NCI-H69 (cell line): ENCODE results near the gene SLC19A1.

Source experiments
- DNase-seq: peaks from one replicate; lab custom pipeline; 2025; lab: John Stamatoyannopoulos, UW

Gene SLC19A1

GRCh38 chr21:45492765-45493164 is 49.5 kb downstream of the SLC19A1 start:
- no peak for DNase-seq

- no peak for DNase-seq
Measured at GRCh38 chr21:45491623-45492022, 50.6 kb downstream of the SLC19A1 start.

DNA sequence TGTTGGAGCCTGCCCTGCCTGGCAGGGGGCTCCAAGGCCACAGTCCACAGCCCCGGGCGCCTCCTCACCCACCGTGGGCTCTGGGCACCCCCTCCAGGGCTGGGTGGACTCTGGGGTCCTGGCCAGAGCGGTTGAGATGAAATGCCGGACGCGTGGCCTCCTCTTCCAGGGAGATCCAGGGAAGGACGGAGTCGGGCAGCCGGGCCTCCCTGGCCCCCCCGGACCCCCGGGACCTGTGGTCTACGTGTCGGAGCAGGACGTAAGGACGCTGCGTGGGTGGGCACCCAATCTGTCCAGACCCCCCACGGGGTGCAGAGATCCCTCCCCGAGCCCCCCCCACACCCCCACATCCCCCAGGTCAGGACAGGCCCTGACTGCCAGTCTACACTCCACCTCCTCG is 51.2 kb downstream of the SLC19A1 start:
- no peak for DNase-seq

- DNase-seq, result no peak
Measured at GRCh38 chr21:45490049-45490731, 52.0 kb downstream of the SLC19A1 start.

DNA sequence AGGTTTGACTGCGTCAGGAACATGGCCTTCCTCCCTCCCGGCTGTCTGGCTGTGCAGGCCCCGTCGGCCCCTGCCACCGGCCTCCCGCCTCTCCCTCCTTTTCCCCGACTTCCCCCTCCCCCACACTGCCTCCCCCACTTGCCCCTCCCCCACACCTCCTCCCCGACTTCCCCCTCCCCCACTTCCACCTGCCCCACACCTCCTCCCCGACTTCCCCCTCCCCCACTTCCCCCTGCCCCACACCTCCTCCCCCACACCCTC is 52.6 kb downstream of the SLC19A1 start:
- no peak for DNase-seq

GRCh38 chr21:45488931-45489721 is 53.1 kb downstream of the SLC19A1 start:
- DNase-seq, result peak; percentile 78

DNA sequence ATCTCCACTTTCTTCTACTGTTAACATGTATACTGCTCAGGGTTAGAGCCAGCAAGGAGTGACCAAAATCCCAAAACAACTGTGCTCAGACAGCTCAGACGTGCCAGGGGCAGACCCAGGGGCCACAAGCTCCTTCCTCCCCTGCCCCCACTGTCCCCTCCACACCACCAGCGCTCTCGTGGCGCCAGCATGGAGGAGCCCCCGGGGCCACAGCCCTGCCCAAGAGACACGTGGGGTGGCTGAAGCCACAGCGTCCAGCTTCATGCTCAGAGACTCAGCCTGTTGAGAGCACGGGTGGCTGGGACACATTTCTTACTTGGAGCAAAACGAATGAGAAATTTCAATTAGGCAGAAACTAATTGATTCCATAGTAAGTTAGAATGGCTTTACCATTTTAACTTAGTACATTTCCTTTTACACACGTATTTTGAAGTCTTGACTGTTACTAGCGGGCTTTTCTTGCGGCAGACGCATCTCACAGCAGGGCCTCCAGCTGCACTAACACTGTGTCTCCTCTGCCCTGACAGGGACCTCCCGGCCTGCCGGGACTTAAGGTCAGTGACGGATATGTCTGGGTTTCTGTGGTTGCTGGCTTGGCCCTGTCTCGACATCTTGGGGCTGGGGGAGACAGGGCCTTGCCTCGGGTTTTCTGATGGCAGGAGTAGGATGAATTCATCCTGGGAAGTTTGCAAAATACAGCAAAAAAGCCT is 54.2 kb downstream of the SLC19A1 start:
- DNase-seq, result no peak

- no peak for DNase-seq
Measured at GRCh38 chr21:45487161-45487806, 55.0 kb downstream of the SLC19A1 start.

- no peak for DNase-seq
Measured at GRCh38 chr21:45486443-45487160, 55.6 kb downstream of the SLC19A1 start.

DNA sequence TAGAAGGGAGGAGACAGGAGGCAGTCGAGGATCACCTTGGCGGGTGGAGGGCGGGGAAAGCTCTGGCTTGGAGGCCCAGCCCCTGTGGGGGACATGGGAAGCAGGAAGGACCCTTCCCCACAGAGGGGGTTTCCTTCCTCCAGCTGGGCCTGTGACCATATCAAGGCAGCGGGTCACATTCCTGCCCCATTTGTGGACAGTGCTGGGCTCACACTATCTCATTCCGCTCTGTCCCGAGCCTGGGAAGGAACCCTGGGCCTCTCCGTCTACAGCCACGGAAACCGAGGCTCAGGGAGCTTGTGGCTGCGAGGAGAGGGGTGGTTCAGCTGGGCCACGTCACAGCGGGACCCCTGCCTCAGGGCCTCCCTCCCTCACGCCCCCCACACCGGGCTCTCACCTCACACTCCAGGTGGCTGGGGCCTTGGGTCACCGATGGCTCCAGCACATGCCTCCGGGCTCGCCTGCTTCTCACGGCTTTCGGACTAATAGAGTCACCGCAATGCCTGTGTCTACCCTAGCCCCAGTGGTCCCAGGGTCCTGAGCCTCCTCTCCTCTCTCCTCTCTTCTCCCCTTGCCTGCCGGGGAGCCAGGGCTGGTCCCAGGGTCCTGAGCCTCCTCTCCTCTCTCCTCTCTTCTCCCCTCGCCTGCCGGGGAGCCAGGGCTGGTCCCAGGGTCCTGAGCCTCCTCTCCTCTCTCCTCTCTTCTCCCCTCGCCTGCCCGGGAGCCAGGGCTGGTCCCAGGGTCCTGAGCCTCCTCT is 56.4 kb downstream of the SLC19A1 start:
- DNase-seq, result no peak

GRCh38 chr21:45484318-45484717 is 57.9 kb downstream of the SLC19A1 start:
- no peak for DNase-seq

DNA sequence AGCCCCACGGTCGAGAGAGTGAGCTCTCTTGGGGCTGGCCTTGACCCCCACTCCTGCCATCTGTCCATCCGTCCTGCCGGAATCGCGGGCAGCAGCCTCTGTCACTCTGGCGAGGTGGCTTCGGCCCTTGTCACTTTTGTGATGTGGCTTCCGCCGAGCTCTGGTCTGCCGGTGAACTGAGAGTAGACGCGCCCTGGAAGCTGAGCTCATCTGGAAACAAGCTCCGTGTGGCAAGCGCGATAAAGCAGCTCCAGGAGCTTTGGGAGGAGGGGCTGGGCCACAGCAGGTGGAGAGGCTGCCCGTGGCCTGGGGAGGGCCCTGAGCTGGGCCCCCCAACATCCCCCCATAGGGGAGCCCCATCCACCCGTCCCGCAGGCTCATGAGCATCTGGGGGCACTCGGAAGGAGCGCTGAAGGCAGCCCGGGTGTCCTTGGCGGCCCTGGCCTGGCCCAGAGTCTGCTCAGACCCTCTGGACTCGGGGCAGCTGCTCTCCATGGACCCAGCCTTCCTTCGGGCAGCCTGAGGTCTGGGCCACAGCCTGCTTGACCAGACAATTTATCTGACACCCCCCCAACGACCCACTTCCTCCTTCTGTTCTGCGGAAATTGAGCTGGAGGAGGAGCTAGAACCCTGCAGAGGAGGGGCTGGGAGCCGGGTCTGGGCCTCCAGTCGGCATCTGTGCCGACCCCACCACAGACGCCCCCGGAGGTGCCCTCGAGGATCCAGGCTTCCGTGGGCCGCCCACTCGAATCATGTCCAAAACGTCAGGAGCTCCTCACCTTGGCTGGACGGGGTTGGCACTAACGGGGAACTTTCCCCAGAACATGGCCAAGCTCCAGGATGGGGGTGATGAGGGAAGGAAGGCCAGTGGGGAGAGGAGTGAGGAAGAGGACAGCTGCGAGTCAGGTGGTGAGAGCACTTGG is 59.1 kb downstream of the SLC19A1 start:
- DNase-seq, result no peak

- no peak for DNase-seq
Measured at GRCh38 chr21:45481977-45482898, 60.0 kb downstream of the SLC19A1 start.

DNA sequence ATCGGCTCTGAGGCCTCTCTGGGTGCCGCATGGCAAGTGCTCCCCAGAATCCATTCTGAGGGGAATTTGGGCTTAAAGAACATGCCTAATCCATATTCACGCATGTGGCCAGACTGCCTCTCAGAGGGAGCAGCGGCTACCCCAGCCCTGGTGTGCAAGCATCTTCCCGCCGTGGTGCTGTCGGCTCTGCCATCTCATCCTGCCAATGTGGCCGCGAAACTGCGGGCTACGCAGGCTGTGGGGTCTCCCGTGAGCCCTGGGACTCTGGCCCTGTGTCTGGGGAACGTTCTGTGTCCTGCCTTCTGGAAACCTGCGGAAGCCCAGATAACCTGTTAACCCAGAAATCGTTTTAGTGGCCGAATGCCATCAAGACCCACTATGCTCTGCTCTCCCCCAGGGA is 60.7 kb downstream of the SLC19A1 start:
- no peak for DNase-seq

DNA sequence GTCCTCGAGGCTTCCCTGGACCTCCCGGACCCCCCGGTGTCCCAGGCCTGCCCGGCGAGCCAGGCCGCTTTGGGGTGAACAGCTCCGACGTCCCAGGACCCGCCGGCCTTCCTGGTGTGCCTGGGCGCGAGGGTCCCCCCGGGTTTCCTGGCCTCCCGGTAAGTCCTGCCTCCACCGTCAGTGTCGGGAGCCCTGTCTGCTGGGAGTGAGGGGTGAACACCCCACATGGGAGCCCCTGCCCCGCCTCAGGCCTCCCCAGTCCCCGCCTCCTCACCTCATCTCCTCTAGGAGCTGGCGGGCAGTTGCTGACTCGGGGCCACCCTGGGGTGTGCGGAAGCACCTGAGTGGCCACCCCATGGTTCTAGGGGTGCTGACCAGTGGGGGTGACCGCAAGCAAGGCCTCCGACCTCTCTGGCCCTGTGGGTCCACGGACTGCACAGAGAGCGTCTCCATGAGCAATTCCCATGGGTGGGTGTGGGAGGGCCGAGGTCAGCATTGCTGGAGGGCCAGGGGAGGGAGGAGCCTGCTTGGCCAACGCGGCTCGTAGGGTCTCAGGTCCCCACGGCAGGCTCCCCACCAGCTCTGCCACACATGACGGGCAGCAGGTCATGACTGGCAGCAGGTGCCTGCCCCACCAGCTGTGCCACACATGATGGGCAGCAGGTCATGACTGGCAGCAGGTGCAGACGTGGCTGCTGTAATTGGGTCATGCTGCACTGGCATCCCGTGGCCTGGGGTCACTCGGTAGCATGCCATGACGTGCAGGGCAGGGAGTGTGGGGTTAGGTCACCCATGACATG is 61.3 kb downstream of the SLC19A1 start:
- no peak for DNase-seq

- DNase-seq, result no peak
Measured at GRCh38 chr21:45479691-45480675, 62.3 kb downstream of the SLC19A1 start.
